Heart right ventricle (tissue), 16 donors: ENCODE data around the gene CBX2. TPM values are rescaled to one million over a fixed set of nuclear protein-coding genes. Genes with fewer than 3 reads are reported as not detected.

Experiments used
- ATAC-seq, 8 donors: fragments of 200-7000 bp; cut with Tn5 transposase; one replicate each; pipeline ENCODE4 v1.9.1; 2020; ENCODE audit warnings: mild to moderate bottlenecking in 8 of 8, moderate library complexity in 8 of 8, moderate number of reproducible peaks in 1 of 8
- DNase-seq, 2 donors: peaks; one replicate each; pipeline ENCODE4 v3.0.0-alpha.2; 2020
- H3K27ac ChIP-seq, 10 donors: fragments of 200-600 bp; sonication (generic) in 2 of 10; one replicate each; pipeline versions ENCODE4 v1.5.0 to v1.8.0; 2020 to 2022; ENCODE audit warnings: mild to moderate bottlenecking in 3 of 10
- H3K27me3 ChIP-seq, 7 donors: fragments of 200-600 bp; one replicate each; pipeline ENCODE4 v1.8.0; 2021 to 2022; ENCODE audit warnings: mild to moderate bottlenecking in 2 of 7
- H3K36me3 ChIP-seq, 9 donors: fragments of 200-600 bp; sonication (generic) in 1 of 9; one replicate each; pipeline versions ENCODE4 v1.5.0 to v1.8.0; 2020 to 2022; ENCODE audit warnings: mild to moderate bottlenecking in 2 of 9
- H3K4me1 ChIP-seq, 9 donors: fragments of 200-600 bp; sonication (generic) in 1 of 9; one replicate each; pipeline versions ENCODE4 v1.5.0 to v1.8.0; 2020 to 2022; ENCODE audit warnings: mild to moderate bottlenecking in 4 of 9
- H3K4me3 ChIP-seq, 10 donors: fragments of 200-600 bp; sonication (generic) in 2 of 10; one replicate each; pipeline versions ENCODE4 v1.5.0 to v1.8.0; 2020 to 2022; ENCODE audit warnings: mild to moderate bottlenecking in 7 of 10, moderate library complexity in 2 of 10
- H3K9me3 ChIP-seq, 11 donors: fragments of 200-600 bp in 10 of 11; sonication (generic) in 2 of 11; one replicate each; pipeline versions ENCODE4 v1.5.0 to v1.8.0; 2013 to 2022; ENCODE audit warnings: mild to moderate bottlenecking in 2 of 11, control low read depth in 1 of 11, moderate library complexity in 1 of 11
- CTCF ChIP-seq, 9 donors: fragments of 200-600 bp; sonication (generic) in 2 of 9; IDR thresholded peaks; one replicate each; pipeline versions ENCODE4 v1.5.0 to v1.8.0; 2021 to 2022; ENCODE audit warnings: antibody characterized with exemption in 9 of 9, mild to moderate bottlenecking in 5 of 9, moderate library complexity in 1 of 9
- WGBS, 2 donors: extraction: QIAGEN DNeasy Blood & Tissue Kit; methylation state at CpG; one replicate each; pipeline ENCODE4 v1.1.7; 2013; ENCODE audit warnings: inconsistent platforms in 1 of 2; 5-methylcytosine and 5-hydroxymethylcytosine counted together
- intact Hi-C, 10 donors: fragments of 100-400 bp; cut with DNase I; formaldehyde crosslinking; loops; one replicate each; pipeline versions ENCODE4 v1.11.1 to v1.14.2; 2022
- polyA plus RNA-seq, 2 donors: library from polyadenylated mRNA; stranded (reverse); fragments of 200-250 nt; gene quantifications; one replicate each; pipeline ENCODE4 v1.2.3, GENCODE V29; 2013
- total RNA-seq, 10 donors: library from RNA; stranded (reverse); fragmentation: NEBNext Ultra II Directional in 3 of 10; extraction: Animal tissue kit (Norgen Biotek cat#: 25700) in 3 of 10; gene quantifications; one replicate each; pipeline versions ENCODE4 v1.2.1 to v1.2.4, GENCODE V29; 2021 to 2023
- donor health status: Arrhythmogenic right ventricular cardiomyopathy.
- donor health status: ischemic (EF 13 %, LVEDD 7.1; RV severe dilation, severe dysfunction).
- donor health status: healthy with polysubstance abuse.
- donor health status: DM: no; HTN: yes; CAD: no.
- donor health status: DM: no; HTN: no; CAD: no.
- donor health status: ischemic (EF 25% LVEDD 6.9; RV normal size, moderate dysfunction).
- donor health status: ischemic (EF 25% LVEDD 5.7; RV mildly dilated, moderate dysfunction).
- donor health status: healthy.
- donor health status: DM: yes; HTN: yes; CAD: no.
- donor health status: Ischemic cardiomyopathy.
- donor health status: ischemic (EF 35%, LVEDD 5.7; RV mildly dilated, moderate dysfunction).
- donor health status: nonischemic (EF 11% LVEDD 7.7; RV severe dilation, severe dysfunction).
- donor health status: DM: yes; HTN: yes; CAD: no.
- donor health status: PGD.
- donor health status: ischemic (EF 29% LVEDD 5.4; RV normal size, mild dysfunction).
- donor health status: nonischemic (EF 23%, LVEDD 6.1; RV moderate dilation, normal function).

CBX2 gene
- total and polyA plus RNA-seq, 12 donors: 1.5 to 7.1 (median 2.9) TPM

GRCh38 chr17:79806863-79807720, 29.1 kb downstream of the CBX2 start:
- ATAC-seq (no peak), DNase-seq (no peak)
- WGBS, 2 donors: 19 to 27% methylated on average over 13 of the region's 13 CpGs
- Histone ChIP-seq H3K9me3 (no peaks in the 10 kb centered on the region), H3K27ac (no peak overlapping the region), H3K27me3 (peaks cover 70 to 99% (median 98%) of the 10 kb centered on the region in 7 donors), H3K4me3 (no peak overlapping the region), H3K36me3 (peaks cover 0 to 8% (median 0%) of the 10 kb centered on the region in 9 donors), H3K4me1 (peaks cover 6 to 58% (median 42%) of the 10 kb centered on the region in 9 donors)
- intact Hi-C loops: loop anchor here in 1 of 10 donors (5.0 kb wide), 1 partner anchor 35 kb away; no protein-coding TSS in a partner anchor
- no peak for TF ChIP-seq CTCF (IDR thresholded peaks at IDR 0.05)

- ATAC-seq (peak in 6 of 8 donors; percentile 12 to 63 (median 46)), DNase-seq (no peak)
Observed at GRCh38 chr17:79808763-79809529, 31.0 kb downstream of the CBX2 start.

GRCh38 chr17:79809530-79810129, 31.7 kb downstream of the CBX2 start:
- ATAC-seq (no peak), DNase-seq (no peak)
- intact Hi-C loops: loop anchor here in 3 of 10 donors (2.0 to 5.0 kb wide), 4 partner anchors 27 to 183 kb away; partner anchors contain the start of gene CBX4 (in 1 of the 3)
- H3K9me3 ChIP-seq: no peaks in the 10 kb centered on the region
- 4 to 5% methylated on average over 32 to 40 of the region's 40 CpGs for WGBS, 2 donors
- H3K36me3 ChIP-seq: no peaks in the 10 kb centered on the region
- peaks cover 55 to 96% (median 93%) of the 10 kb centered on the region in 7 donors for H3K27me3 ChIP-seq
- no peak for TF ChIP-seq CTCF (IDR thresholded peaks at IDR 0.05)
- no peak overlapping the region for H3K27ac ChIP-seq
- peaks cover 20 to 53% (median 36%) of the 10 kb centered on the region in 9 donors for H3K4me1 ChIP-seq
- peak overlapping the region in 5 of 10 donors; percentile 5 to 36 (median 31) for H3K4me3 ChIP-seq

More at GRCh38 chr17:79808763-79809529, 31.0 kb downstream of the CBX2 start:
- intact Hi-C loops: loop anchor here in 1 of 10 donors (5.0 kb wide), 1 partner anchor 33 kb away; no protein-coding TSS in a partner anchor
- no peak overlapping the region for H3K27ac ChIP-seq
- H3K9me3 ChIP-seq: no peaks in the 10 kb centered on the region
- peaks cover 0 to 4% (median 0%) of the 10 kb centered on the region in 9 donors for H3K36me3 ChIP-seq
- H3K4me3 ChIP-seq: no peak overlapping the region
- WGBS, 2 donors: 28 to 34% methylated on average over 20 of the region's 20 CpGs
- TF ChIP-seq CTCF (IDR thresholded peaks at IDR 0.05): peak in 8 of 9 donors; percentile 8 to 47 (median 35)
- peaks cover 61 to 96% (median 93%) of the 10 kb centered on the region in 7 donors for H3K27me3 ChIP-seq
- H3K4me1 ChIP-seq: peaks cover 19 to 53% (median 36%) of the 10 kb centered on the region in 9 donors
